Liver (tissue), 9 donors: ENCODE results near the gene NDUFAF5. TPM values are rescaled to one million over a fixed set of nuclear protein-coding genes. Genes with fewer than 3 reads are reported as not detected.

ENCODE experiments used
- DNase-seq: peaks from one replicate; pipeline ENCODE4 v3.0.0-alpha.2; 2017; ENCODE audit warnings: low spot score
- H3K27ac ChIP-seq, 2 donors: one replicate each; pipeline ENCODE4 v1.7.0; 2013; ENCODE audit warnings: inconsistent platforms in 2 of 2, low read length in 2 of 2, control low read depth in 1 of 2, low read depth in 1 of 2, mild to moderate bottlenecking in 1 of 2
- H3K27me3 ChIP-seq, 4 donors: one replicate each; pipeline versions ENCODE4 v1.6.1 to v1.7.0; 2013; ENCODE audit warnings: low read length in 3 of 4, inconsistent platforms in 1 of 4, mild to moderate bottlenecking in 1 of 4, moderate library complexity in 1 of 4; ENCODE audit not compliant: control insufficient read depth in 4 of 4, insufficient read depth in 4 of 4
- H3K36me3 ChIP-seq, 4 donors: one replicate each; pipeline versions ENCODE4 v1.6.1 to v1.7.0; 2013; ENCODE audit warnings: low read length in 3 of 4, mild to moderate bottlenecking in 3 of 4, low read depth in 1 of 4, moderate library complexity in 1 of 4; ENCODE audit not compliant: control insufficient read depth in 4 of 4, insufficient read depth in 3 of 4
- H3K4me1 ChIP-seq, 4 donors: one replicate each; pipeline versions ENCODE4 v1.6.1 to v1.7.0; 2013; ENCODE audit warnings: low read length in 3 of 4, mild to moderate bottlenecking in 3 of 4, moderate library complexity in 1 of 4; ENCODE audit not compliant: control insufficient read depth in 4 of 4, insufficient read depth in 4 of 4
- H3K4me3 ChIP-seq, 3 donors: one replicate each; pipeline versions ENCODE4 v1.6.1 to v1.7.0; 2013; ENCODE audit warnings: low read length in 3 of 3, control low read depth in 1 of 3, low read depth in 1 of 3, mild to moderate bottlenecking in 1 of 3
- H3K9ac ChIP-seq, 2 donors: one replicate each; pipeline ENCODE4 v1.7.0; 2013; ENCODE audit warnings: low read length in 2 of 2, mild to moderate bottlenecking in 2 of 2, moderate library complexity in 2 of 2, control low read depth in 1 of 2, low read depth in 1 of 2
- H3K9me3 ChIP-seq, 4 donors: one replicate each; pipeline versions ENCODE4 v1.6.1 to v1.7.0; 2013; ENCODE audit warnings: low read length in 3 of 4; ENCODE audit not compliant: control insufficient read depth in 4 of 4
- ATF3 ChIP-seq: IDR thresholded peaks from 2 replicates; pipeline ENCODE4 v1.6.1; 2016; ENCODE audit warnings: antibody characterized with exemption
- EGR1 ChIP-seq, 2 donors: IDR thresholded peaks; 2 replicates each; pipeline ENCODE4 v1.6.1; 2016 to 2018; ENCODE audit warnings: antibody characterized with exemption in 2 of 2, low read depth in 2 of 2
- FOXA1 ChIP-seq: IDR thresholded peaks from 2 replicates; pipeline ENCODE4 v1.6.1; 2016; ENCODE audit warnings: antibody characterized with exemption
- FOXA2 ChIP-seq: IDR thresholded peaks from 2 replicates; pipeline ENCODE4 v1.6.1; 2016; ENCODE audit warnings: antibody characterized with exemption
- GABPA ChIP-seq, 2 donors: IDR thresholded peaks in 1 of 2; conservative IDR thresholded peaks in 1 of 2; 2 replicates each; pipeline ENCODE4 v1.6.1; 2016; ENCODE audit warnings: antibody characterized with exemption in 2 of 2, mild to moderate bottlenecking in 1 of 2, moderate library complexity in 1 of 2
- HNF4A ChIP-seq, 2 donors: conservative IDR thresholded peaks; 2 replicates each; pipeline ENCODE4 v1.6.1; 2016; ENCODE audit warnings: antibody characterized with exemption in 2 of 2, mild to moderate bottlenecking in 2 of 2
- HNF4G ChIP-seq: IDR thresholded peaks from 2 replicates; pipeline ENCODE4 v1.6.1; 2016; ENCODE audit warnings: antibody characterized with exemption
- JUND ChIP-seq, 2 donors: IDR thresholded peaks; 2 replicates each; pipeline ENCODE4 v1.6.1; 2016; ENCODE audit warnings: antibody characterized with exemption in 2 of 2
- MAX ChIP-seq: IDR thresholded peaks from 2 replicates; pipeline ENCODE4 v1.6.1; 2016; ENCODE audit warnings: antibody characterized with exemption
- NR2F2 ChIP-seq: IDR thresholded peaks from 2 replicates; pipeline ENCODE4 v1.6.1; 2016; ENCODE audit warnings: antibody characterized with exemption
- RAD21 ChIP-seq, 2 donors: IDR thresholded peaks; 2 replicates each; pipeline ENCODE4 v1.6.1; 2016; ENCODE audit warnings: antibody characterized with exemption in 2 of 2, mild to moderate bottlenecking in 2 of 2
- RXRA ChIP-seq, 2 donors: IDR thresholded peaks; 2 replicates each; pipeline ENCODE4 v1.6.1; 2017 to 2018; ENCODE audit warnings: antibody characterized with exemption in 2 of 2, mild to moderate bottlenecking in 1 of 2
- SP1 ChIP-seq: IDR thresholded peaks from 2 replicates; pipeline ENCODE4 v1.6.1; 2018; ENCODE audit warnings: antibody characterized with exemption, mild to moderate bottlenecking
- TAF1 ChIP-seq: conservative IDR thresholded peaks from 2 replicates; pipeline ENCODE4 v1.6.1; 2016; ENCODE audit warnings: antibody characterized with exemption, mild to moderate bottlenecking
- YY1 ChIP-seq: IDR thresholded peaks from 2 replicates; pipeline ENCODE4 v1.6.1; 2016; ENCODE audit warnings: antibody characterized with exemption, mild to moderate bottlenecking
- ZBTB33 ChIP-seq: IDR thresholded peaks from 2 replicates; pipeline ENCODE4 v1.6.1; 2016; ENCODE audit warnings: antibody characterized with exemption
- WGBS: extraction: QIAGEN DNeasy Blood & Tissue Kit; methylation state at CpG from one replicate; pipeline ENCODE4 v1.1.7; 2013; 5-methylcytosine and 5-hydroxymethylcytosine counted together
- polyA plus RNA-seq, 2 donors: library from polyadenylated mRNA; stranded (reverse) in 1 of 2; unstranded in 1 of 2; fragments of 200-250 nt in 1 of 2; fragments of >200 nt in 1 of 2; fragmentation: Nextera tagmentation in 1 of 2; extraction: Ambion mirVana in 1 of 2; gene quantifications; one replicate each; pipeline versions ENCODE4 v1.2.1 to v1.2.3, GENCODE V29; 2013 to 2015
- total RNA-seq, 2 donors: library from RNA; depleted of rRNA; stranded (reverse); fragments of >200 nt; gene quantifications; one replicate each; pipeline ENCODE4 v1.2.3, GENCODE V29; 2014
- TF ChIP-seq, protein P1 (sequence below): IDR thresholded peaks from 2 replicates; pipeline ENCODE4 v1.6.1; 2016; ENCODE audit warnings: antibody characterized with exemption, mild to moderate bottlenecking
- TF ChIP-seq, protein P2 (sequence below): fragments of 150-350 bp; IDR thresholded peaks from 2 replicates; pipeline ENCODE4 v1.5.1; 2017; ENCODE audit warnings: improper control_type of control experiment, low read depth, low read length; ENCODE audit not compliant: missing input control
- donor health status: healthy.
- donor health status: healthy.
- donor health status: healthy.
- donor health status: healthy.
- donor health status: healthy.

NDUFAF5 gene
- total and polyA plus RNA-seq, 4 donors, result 6.6 to 15.9 (median 12.3) TPM

GRCh38 chr20:13800728-13801134 is 15.9 kb downstream of the NDUFAF5 start:
- WGBS, result 13% methylated on average over 7 of the region's 7 CpGs
- Histone ChIP-seq H3K4me3 (no peak overlapping the region), H3K36me3 (peaks cover 6 to 40% (median 30%) of the 10 kb centered on the region in 4 donors), H3K27ac (peak overlapping the region; percentile 27 to 71), H3K27me3 (no peaks in the 10 kb centered on the region), H3K4me1 (peaks cover 2 to 22% (median 14%) of the 10 kb centered on the region in 4 donors), H3K9ac (no peak overlapping the region), H3K9me3 (no peaks in the 10 kb centered on the region)
- peak; percentile 49 for TF ChIP-seq FOXA1
- peak; percentile 32 for TF ChIP-seq ATF3
- peak in 1 of 2 donors; percentile 57 for TF ChIP-seq GABPA (IDR thresholded peaks at IDR 0.05 in 1 of 2, conservative IDR thresholded peaks at IDR 0.05 in 1 of 2)
- TF ChIP-seq YY1, result peak; percentile 70
- peak; percentile 97 for TF ChIP-seq SP1
- no peak for TF ChIP-seq TAF1
- peak in 1 of 2 donors; percentile 96 for TF ChIP-seq EGR1 (IDR thresholded peaks at IDR 0.05; ENCODE audit: low read depth in 2 of 2)
- TF ChIP-seq, protein P1, sequence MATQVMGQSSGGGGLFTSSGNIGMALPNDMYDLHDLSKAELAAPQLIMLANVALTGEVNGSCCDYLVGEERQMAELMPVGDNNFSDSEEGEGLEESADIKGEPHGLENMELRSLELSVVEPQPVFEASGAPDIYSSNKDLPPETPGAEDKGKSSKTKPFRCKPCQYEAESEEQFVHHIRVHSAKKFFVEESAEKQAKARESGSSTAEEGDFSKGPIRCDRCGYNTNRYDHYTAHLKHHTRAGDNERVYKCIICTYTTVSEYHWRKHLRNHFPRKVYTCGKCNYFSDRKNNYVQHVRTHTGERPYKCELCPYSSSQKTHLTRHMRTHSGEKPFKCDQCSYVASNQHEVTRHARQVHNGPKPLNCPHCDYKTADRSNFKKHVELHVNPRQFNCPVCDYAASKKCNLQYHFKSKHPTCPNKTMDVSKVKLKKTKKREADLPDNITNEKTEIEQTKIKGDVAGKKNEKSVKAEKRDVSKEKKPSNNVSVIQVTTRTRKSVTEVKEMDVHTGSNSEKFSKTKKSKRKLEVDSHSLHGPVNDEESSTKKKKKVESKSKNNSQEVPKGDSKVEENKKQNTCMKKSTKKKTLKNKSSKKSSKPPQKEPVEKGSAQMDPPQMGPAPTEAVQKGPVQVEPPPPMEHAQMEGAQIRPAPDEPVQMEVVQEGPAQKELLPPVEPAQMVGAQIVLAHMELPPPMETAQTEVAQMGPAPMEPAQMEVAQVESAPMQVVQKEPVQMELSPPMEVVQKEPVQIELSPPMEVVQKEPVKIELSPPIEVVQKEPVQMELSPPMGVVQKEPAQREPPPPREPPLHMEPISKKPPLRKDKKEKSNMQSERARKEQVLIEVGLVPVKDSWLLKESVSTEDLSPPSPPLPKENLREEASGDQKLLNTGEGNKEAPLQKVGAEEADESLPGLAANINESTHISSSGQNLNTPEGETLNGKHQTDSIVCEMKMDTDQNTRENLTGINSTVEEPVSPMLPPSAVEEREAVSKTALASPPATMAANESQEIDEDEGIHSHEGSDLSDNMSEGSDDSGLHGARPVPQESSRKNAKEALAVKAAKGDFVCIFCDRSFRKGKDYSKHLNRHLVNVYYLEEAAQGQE, result peak; percentile 59
- TF ChIP-seq FOXA2, result peak; percentile 77
- peak; percentile 42 to 86 for TF ChIP-seq JUND (IDR thresholded peaks at IDR 0.05)
- no peak for TF ChIP-seq NR2F2
- peak; percentile 94 to 98 for TF ChIP-seq RXRA (IDR thresholded peaks at IDR 0.05)
- TF ChIP-seq HNF4A (conservative IDR thresholded peaks at IDR 0.05), result peak; percentile 75 to 84
- TF ChIP-seq, protein P2, sequence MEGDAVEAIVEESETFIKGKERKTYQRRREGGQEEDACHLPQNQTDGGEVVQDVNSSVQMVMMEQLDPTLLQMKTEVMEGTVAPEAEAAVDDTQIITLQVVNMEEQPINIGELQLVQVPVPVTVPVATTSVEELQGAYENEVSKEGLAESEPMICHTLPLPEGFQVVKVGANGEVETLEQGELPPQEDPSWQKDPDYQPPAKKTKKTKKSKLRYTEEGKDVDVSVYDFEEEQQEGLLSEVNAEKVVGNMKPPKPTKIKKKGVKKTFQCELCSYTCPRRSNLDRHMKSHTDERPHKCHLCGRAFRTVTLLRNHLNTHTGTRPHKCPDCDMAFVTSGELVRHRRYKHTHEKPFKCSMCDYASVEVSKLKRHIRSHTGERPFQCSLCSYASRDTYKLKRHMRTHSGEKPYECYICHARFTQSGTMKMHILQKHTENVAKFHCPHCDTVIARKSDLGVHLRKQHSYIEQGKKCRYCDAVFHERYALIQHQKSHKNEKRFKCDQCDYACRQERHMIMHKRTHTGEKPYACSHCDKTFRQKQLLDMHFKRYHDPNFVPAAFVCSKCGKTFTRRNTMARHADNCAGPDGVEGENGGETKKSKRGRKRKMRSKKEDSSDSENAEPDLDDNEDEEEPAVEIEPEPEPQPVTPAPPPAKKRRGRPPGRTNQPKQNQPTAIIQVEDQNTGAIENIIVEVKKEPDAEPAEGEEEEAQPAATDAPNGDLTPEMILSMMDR, result peak; percentile 7
- TF ChIP-seq RAD21 (IDR thresholded peaks at IDR 0.05), result peak; percentile 26 to 47
- TF ChIP-seq ZBTB33, result peak; percentile 88
- TF ChIP-seq MAX, result peak; percentile 100
- no peak for TF ChIP-seq HNF4G
- DNase-seq, result peak; percentile 37
